T-helper 1 cell (primary cell): Measurements from ENCODE around the gene WBP2NL.
A peak's percentile ranks its signal among the peaks of the same experiment; 100 is the strongest.
"Not testable (repeated sequence)": the region's sequence is repeated elsewhere in the genome, so short reads cannot be mapped to it uniquely, and the experiment has no call there.

Source experiments
- DNase-seq, 5 donors: peaks; one replicate each; pipeline ENCODE4 v3.0.0-alpha.2; 2012 to 2020
- total RNA-seq, 4 donors: gene quantifications; one replicate each; lab custom pipeline; 2026; lab: John Stamatoyannopoulos, UW

Gene WBP2NL, protein sequence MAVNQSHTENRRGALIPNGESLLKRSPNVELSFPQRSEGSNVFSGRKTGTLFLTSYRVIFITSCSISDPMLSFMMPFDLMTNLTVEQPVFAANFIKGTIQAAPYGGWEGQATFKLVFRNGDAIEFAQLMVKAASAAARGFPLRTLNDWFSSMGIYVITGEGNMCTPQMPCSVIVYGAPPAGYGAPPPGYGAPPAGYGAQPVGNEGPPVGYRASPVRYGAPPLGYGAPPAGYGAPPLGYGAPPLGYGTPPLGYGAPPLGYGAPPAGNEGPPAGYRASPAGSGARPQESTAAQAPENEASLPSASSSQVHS
- 0.71 to 3.5 (median 2.6) reads per million in 4 donors for total RNA-seq

GRCh38 chr22:41998361-41999261 is at the start of gene WBP2NL:
Gene WBP2NL, plus strand, starts transcription at chr22:41998788. Its CDS starts 31 bp downstream, at chr22:41998819.
- peak; percentile 82 to 92 (median 83) for DNase-seq

- DNase-seq, result not testable (repeated sequence)
Observed at GRCh38 chr22:41948928-41949296, 49.7 kb upstream of the WBP2NL start.

DNA sequence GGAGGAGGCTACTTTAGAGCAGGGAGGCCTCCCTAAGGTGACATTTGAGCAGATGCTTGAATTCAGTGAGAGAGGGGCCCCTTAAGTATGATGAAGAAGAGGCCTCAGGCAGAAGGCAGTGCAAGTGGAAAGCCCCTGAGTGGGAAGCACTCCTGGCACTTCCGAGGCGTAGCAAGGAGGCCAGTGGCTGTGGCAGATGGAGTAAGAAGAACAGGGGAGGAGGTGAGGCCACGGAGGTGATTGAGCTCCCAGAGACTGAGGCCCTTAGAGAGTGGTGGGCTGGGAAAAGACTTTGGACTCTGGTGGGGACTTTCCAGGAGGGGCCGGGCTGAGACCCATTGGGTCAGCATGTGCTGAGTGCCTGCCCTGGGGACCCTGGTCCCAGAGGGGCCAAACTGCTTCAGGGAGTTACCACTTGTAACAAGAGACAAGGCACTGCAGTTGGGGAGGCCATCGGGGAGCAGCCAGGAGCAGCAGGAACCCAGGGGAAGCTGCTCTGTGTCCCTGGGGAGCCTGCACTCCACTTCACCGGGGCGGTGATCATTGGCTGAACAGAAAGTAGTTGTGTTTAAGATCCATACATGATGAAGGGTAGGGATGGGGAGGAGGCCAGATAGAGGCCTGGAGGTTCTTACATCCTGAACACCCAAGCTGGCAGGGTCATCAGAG is 49.2 kb upstream of the WBP2NL start:
- no peak for DNase-seq

DNA sequence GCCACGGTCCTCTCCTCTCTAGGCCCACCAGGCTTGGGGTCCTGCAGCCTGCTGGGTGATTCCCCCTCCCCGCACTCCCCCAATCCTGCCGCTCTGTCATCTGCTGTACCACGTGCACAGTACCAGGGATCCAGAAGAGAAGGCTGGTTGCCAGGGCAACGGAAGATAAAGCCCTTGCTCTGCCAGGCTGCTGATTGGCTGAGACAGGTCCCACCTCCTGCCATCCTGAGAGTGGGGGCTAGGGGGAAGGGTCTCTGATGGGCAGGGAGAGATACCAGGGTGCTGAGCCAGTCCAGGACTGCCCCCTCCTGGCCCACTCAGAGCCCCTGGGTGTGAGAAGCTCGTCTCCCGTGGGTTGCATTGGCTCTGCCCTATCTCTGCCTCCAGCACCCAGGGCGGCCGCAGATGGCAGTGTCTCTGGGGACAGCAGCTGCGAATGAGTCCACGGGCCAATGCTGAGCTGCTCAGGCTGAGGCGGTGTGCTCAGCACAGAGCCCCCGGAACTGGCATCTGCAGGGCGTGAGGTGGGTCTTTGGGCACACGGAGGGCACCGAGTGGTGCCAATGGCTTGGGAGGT is 46.6 kb upstream of the WBP2NL start, which contains the start of gene SMIM45:
TSS of gene SMIM45 (plus strand) at position 253 of the 577 bp plus-strand sequence.
- no peak for DNase-seq

- no peak for DNase-seq
Observed at GRCh38 chr22:41952713-41953112, 45.9 kb upstream of the WBP2NL start.

GRCh38 chr22:41957941-41958556 is 40.5 kb upstream of the WBP2NL start:
- no peak for DNase-seq

DNA sequence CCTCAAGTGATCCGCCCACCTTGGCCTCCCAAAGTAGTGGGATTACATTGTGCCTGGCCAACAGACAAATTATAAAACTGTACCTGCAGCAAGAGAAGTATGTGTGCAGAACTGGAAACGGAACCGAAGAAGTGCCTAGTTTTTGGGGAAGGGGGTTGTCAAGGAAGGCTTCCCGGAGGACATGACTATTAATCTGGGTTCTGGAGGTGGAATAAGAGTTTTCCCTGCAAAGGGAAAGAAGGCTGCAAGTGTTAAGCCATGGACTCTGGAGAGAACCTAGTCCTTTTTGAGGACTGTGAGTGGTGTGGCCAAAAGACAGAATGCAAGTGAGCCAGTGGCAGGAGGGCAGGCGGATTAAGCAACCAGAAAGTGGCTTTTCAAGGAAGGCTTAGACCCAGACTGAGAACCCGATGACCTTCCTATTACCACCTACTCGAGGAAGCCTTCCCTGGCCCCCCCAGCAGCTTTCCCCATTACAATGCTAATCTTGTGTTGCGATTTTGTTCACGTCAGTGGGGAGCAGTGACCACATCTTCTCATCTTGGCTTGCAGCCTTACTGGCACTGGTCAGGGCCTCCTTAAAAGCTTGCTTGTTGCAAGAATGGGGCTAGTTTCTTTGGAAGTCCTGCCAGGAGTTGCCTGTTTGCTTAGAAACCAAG is 35.0 kb upstream of the WBP2NL start:
- no peak for DNase-seq

DNA sequence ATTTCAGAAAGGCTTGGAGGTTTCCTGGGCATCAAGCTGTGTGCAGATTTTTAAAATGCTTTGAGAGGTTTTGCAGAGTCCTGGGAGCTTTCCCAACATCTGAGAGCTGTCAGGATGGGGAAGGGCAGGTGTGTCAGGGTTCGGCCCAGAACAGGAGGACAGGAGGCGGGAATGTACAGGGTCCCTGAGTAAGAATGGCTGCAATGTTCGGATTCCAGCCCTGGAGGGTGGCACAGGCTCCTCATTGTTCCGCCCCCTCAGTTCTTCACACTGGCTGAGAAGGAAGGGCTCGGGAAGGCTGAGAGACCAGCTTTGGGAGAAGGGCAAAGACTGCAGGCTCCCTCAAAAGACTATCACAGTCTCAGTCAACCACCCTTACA is 34.5 kb upstream of the WBP2NL start:
- no peak for DNase-seq

DNA sequence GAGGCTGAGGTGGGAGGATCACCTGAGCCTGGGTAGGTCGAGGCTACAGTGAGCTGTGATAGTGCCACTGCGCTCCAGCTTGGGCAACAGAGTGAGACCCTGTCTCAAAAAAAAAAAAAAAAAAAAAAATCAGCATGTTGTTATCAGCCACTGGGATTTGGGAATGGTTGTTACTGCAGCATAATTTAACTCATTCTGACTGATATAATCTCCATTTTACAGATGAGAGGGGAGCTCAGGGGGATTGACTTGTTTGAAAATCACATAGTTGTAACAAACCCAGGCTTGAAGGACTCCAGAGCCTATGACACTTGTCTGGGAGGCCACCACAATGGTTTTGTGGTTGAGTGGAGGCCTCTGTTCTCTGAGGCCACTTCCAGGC is 32.4 kb upstream of the WBP2NL start:
- no peak for DNase-seq

- peak in 3 of 5 donors; percentile 12 to 75 (median 32) for DNase-seq
Observed at GRCh38 chr22:41966607-41967240, 31.9 kb upstream of the WBP2NL start.

DNA sequence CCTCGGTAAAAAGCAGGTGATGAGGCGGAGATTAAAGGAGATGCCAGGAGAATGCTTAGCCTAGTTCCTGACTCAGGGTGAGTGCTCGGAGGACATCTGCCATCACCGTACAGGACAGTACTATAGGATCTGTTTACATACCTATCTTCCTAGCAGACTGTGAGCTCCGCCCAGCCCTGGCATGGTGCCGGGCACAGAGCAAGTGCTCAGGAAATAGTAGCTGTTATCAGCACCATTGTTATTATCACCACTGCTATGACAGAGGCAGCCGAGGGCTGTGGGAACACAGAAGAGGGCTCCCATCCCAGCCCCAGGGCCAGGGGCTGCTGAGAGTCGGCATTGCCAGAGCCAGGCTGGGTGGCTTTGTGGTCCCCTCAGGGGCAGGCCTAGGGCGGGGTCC is 30.0 kb upstream of the WBP2NL start:
- no peak for DNase-seq

DNA sequence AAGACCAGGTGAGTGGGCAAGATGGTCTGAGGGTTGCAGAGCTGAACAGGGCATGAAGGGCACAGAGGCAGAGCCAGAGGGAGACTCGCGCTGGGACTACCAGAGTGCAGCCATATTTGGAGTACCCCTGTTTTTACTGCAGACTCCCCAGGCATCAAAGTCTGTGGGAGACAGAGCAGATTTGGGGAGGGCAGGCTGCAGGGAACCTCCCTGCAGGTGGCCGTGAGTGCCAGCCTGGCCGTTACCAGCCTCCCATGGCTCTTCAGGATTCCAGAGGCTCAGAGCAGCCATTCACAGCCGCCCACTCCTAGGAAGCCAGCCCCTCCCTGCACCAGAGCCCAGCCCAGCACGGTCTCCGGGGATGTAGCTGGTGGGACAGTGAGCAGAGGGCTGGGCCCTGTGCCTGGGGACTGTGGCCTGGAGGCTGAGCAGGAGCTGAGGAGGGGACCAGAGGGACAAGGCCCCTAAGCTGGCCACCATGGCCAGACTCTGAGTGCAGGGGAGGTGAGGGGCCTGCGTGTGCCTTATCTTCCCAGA is 29.4 kb upstream of the WBP2NL start, which contains the start of gene SEPTIN3:
TSS of gene SEPTIN3 (plus strand) at position 334 of the 537 bp plus-strand sequence. CDS start 2,050 bp downstream, outside the sequence.
- no peak for DNase-seq

DNA sequence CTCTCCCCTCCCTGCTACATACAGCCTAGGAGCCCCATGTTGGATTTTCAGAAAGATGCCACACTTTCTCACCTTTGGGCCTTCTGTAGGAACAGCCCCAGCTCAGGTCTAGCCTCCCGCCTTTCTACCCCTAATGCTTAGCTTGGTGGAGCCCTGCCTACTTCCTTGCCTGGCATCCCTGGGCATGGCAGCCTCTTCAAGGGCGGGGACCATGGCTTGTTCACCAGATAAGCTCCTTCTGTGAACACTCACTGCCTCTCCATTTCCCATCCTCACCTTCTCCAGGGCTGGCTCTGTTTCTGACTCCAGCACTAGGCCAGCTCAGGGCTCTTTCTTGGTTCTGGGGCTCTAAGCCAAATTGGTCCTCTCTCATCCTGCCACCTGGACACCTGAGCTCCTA is 28.0 kb upstream of the WBP2NL start:
- DNase-seq, result no peak

DNA sequence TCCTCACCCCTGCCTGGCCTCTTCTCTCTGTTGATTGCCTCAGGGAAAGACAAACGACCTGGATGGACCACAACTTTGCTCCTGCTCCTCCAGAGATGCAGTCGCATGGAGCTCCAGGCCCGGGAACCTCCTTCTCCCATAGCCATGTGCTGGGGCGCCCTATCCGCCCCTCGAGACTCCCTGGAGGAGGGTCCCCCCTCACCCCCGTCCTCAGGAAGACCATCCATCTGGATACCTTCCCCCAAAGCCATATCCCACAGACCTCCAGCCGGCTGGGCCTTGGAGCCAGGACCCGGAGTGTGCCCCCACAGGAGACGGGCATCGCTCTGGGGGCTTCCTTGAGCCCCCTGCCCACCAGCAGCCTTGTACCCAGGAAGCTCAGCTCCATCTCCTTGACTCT is 27.2 kb upstream of the WBP2NL start:
- DNase-seq, result no peak

DNA sequence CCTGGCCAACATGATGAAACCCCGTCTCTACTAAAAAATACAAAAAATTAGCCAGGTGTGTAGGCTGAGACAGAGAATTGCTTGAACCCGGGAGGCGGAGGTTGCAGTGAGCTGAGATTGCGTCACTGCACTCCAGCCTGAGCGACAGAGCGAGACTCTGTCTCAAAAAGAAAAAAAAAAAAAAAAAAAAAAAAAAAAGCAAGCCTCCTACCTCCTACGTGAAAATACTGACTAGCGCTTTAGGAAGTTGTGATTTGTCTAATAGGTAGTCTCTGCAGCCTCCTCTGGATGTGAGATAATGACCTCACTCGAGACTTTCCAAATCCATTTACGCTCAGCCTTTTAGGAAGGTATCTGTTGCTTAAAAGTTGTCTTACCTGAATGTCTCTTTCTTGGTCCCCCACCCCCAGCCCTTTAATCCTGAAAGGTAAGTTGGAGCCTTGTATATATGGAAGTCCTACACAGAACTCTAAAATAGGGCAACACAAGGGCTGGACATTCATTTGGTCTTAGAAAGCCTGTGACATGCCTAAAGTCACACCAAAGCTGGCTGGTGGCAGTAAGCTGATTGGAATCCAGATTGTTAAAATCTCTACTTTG is 23.8 kb upstream of the WBP2NL start:
- no peak for DNase-seq

DNA sequence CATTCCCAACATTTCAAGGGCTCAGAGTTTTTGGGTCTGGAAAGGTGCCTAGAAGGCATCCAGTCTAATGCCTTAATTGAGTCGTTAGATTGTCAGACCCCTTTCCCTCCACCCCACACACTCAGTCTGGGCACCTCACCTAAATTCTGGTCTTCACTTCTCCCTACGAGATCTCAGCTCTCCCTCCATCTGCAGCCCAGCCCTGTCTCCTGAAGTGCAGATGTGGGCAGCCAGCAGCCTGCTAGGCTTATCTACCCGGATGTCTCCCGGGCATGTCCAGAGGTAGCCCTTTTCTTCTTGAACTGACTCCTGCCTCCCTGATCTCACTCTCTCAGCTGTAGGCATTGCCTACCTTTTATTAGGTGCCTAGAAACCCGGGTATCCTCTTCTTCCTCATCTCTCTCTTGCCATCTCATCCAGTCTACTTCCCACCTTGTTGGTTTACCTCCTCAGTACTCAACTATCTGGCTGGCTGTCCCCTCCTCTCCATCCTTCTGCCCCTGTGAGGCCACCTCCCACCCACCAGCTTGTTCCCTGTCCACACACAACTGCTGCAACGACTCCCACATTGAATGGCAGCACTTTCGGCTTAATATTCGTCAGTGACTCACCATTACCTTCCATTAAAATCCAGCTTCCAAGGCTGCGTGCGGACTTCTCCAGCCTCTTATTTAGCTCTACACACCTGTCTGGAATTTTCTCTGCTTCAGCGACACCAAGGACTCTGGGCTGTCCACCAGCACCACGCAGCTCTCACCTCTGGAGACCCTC is 23.1 kb upstream of the WBP2NL start:
- no peak for DNase-seq

DNA sequence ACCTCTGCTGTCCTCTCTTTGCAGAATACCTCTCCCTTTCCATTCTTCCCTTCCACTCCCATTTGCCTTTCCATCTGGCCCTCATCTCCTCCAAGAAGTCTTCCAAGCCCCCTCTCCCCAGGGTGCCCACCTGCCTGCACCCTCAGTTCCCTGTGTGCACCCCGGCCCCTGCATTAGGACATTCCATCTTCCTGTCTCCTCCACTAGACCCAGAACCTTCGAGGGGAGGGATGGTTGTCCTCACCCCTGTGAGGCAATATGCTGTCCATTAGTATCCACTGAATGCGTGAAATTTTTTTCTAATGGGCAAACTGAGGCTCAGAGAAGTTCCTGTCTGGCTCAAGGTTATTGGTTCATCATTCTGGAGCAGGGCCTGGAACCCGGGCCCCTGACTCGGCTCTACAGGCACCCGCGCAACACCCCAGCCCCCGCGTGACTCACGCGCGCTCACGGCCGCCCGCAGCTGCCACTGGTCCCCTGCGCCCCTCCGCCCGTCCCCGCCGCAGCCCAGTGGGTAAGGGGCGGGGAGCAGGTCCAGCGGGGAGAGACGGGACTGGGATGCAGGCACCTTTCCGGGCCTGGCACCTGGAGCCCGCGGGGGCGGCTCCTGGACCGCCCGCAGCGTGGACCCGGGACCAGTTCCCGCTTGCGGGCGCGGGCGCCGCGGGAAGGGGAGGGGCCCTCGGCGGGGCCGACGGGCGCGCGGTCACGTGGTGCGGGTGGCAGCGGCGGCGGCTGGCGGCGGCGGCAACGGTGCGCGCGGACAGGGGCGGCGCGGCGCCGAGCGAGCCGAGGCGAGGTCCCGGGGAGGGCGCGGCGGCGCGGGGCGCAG is 22.3 kb upstream of the WBP2NL start:
- peak; percentile 22 to 51 (median 38) for DNase-seq

GRCh38 chr22:41976961-41977566 is 21.5 kb upstream of the WBP2NL start:
- DNase-seq, result peak in 1 of 5 donors; percentile 21
